CD14-positive monocyte (primary cell): ENCODE results near the gene NPEPL1. TPM values are rescaled to one million over a fixed set of nuclear protein-coding genes. Genes with fewer than 3 reads are reported as not detected.

Source experiments
- DNase-seq, 3 donors: peaks; one replicate each; pipeline ENCODE4 v3.0.0-alpha.2; 2011 to 2022
- H2AFZ ChIP-seq: 2 replicates; pipeline ENCODE4 v1.6.0; 2012; ENCODE audit warnings: mild to moderate bottlenecking, low read depth, low read length, inconsistent platforms; ENCODE audit not compliant: insufficient read depth, poor library complexity, severe bottlenecking
- H3K27ac ChIP-seq, 2 donors: 1 replicate in 1 of 2; 2 replicates in 1 of 2; pipeline ENCODE4 v1.5.1; 2012 to 2013; ENCODE audit warnings: low read length in 2 of 2, control low read depth in 1 of 2, inconsistent platforms in 1 of 2, low read depth in 1 of 2, mild to moderate bottlenecking in 1 of 2
- H3K27me3 ChIP-seq, 2 donors: one replicate each; pipeline versions ENCODE4 v1.6.0 to v1.6.1; 2011 to 2013; ENCODE audit warnings: low read length in 2 of 2; ENCODE audit not compliant: control insufficient read depth in 2 of 2, insufficient read depth in 2 of 2
- H3K36me3 ChIP-seq, 2 donors: replicated peaks in 1 of 2; 1 replicate in 1 of 2; 2 replicates in 1 of 2; pipeline versions ENCODE4 v1.5.1 to v1.6.1; 2012 to 2013; ENCODE audit warnings: low read length in 2 of 2, control low read depth in 1 of 2, inconsistent platforms in 1 of 2, mild to moderate bottlenecking in 1 of 2; ENCODE audit not compliant: insufficient read depth in 2 of 2, control insufficient read depth in 1 of 2
- H3K4me1 ChIP-seq, 2 donors: 1 replicate in 1 of 2; 2 replicates in 1 of 2; pipeline versions ENCODE4 v1.5.1 to v1.6.1; 2012 to 2013; ENCODE audit warnings: low read length in 2 of 2, control low read depth in 1 of 2, inconsistent platforms in 1 of 2, mild to moderate bottlenecking in 1 of 2, moderate library complexity in 1 of 2; ENCODE audit not compliant: insufficient read depth in 2 of 2, control insufficient read depth in 1 of 2
- H3K4me2 ChIP-seq: replicated peaks from 2 replicates; pipeline ENCODE3; 2012; ENCODE audit warnings: low read length, moderate library complexity, mild to moderate bottlenecking; ENCODE audit not compliant: poor library complexity, severe bottlenecking; ENCODE audit errors: extremely low read depth
- H3K4me3 ChIP-seq, 3 experiments: fragments of 200-600 bp in 1 of 3; sonication (generic) in 1 of 3; replicated peaks in 1 of 3; 1 replicate in 2 of 3; 2 replicates in 1 of 3; pipeline ENCODE4 v1.5.1; 2011 to 2013; ENCODE audit warnings: low read length in 3 of 3, mild to moderate bottlenecking in 3 of 3, control low read depth in 2 of 3, low read depth in 2 of 3, inconsistent platforms in 1 of 3, moderate library complexity in 1 of 3
- H3K79me2 ChIP-seq: 2 replicates; pipeline ENCODE4 v1.6.0; 2012; ENCODE audit warnings: mild to moderate bottlenecking, control low read depth, inconsistent platforms, low read length, moderate library complexity; ENCODE audit not compliant: insufficient read depth
- H3K9ac ChIP-seq: 2 replicates; pipeline ENCODE4 v1.6.0; 2017; ENCODE audit warnings: low read length, mild to moderate bottlenecking; ENCODE audit not compliant: insufficient read depth, poor library complexity, severe bottlenecking
- H3K9me3 ChIP-seq, 2 donors: replicated peaks in 1 of 2; 1 replicate in 1 of 2; 2 replicates in 1 of 2; pipeline versions ENCODE4 v1.5.1 to v1.6.1; 2012 to 2013; ENCODE audit warnings: low read length in 2 of 2, control low read depth in 1 of 2; ENCODE audit not compliant: control insufficient read depth in 1 of 2, insufficient read depth in 1 of 2
- H4K20me1 ChIP-seq: 2 replicates; pipeline ENCODE4 v1.6.0; 2012; ENCODE audit warnings: mild to moderate bottlenecking, low read length, control low read depth, moderate library complexity; ENCODE audit not compliant: insufficient read depth
- H3K27ac Mint-ChIP-seq, 7 donors: one replicate each; pipeline ENCODE4 v1.8.0; 2020; ENCODE audit warnings: mild to moderate bottlenecking in 7 of 7, mixed read lengths in 7 of 7, moderate library complexity in 6 of 7, inconsistent platforms in 2 of 7
- H3K27me3 Mint-ChIP-seq, 3 donors: one replicate each; pipeline ENCODE4 v1.8.0; 2021 to 2022; ENCODE audit warnings: low read depth in 3 of 3, mild to moderate bottlenecking in 3 of 3, mixed read lengths in 3 of 3, moderate library complexity in 3 of 3, inconsistent platforms in 1 of 3
- H3K36me3 Mint-ChIP-seq, 2 donors: one replicate each; pipeline ENCODE4 v1.8.0; 2020; ENCODE audit warnings: mixed read lengths in 2 of 2, inconsistent platforms in 1 of 2, mild to moderate bottlenecking in 1 of 2
- H3K4me1 Mint-ChIP-seq: one replicate; pipeline ENCODE4 v1.8.0; 2020; ENCODE audit warnings: mild to moderate bottlenecking, mixed read lengths
- H3K4me3 Mint-ChIP-seq, 2 donors: one replicate each; pipeline ENCODE4 v1.8.0; 2020; ENCODE audit warnings: mild to moderate bottlenecking in 2 of 2, mixed read lengths in 2 of 2, moderate library complexity in 1 of 2
- H3K9me3 Mint-ChIP-seq, 7 donors: one replicate each; pipeline ENCODE4 v1.8.0; 2020 to 2022; ENCODE audit warnings: mixed read lengths in 7 of 7, mild to moderate bottlenecking in 6 of 7, moderate library complexity in 6 of 7, inconsistent platforms in 2 of 7
- WGBS: methylation state at CpG from one replicate; pipeline ENCODE4 v1.1.5; 2013; ENCODE audit warnings: missing lambda C conversion rate; ENCODE audit not compliant: insufficient coverage; 5-methylcytosine and 5-hydroxymethylcytosine counted together
- intact Hi-C, 2 donors: fragments of 100-400 bp; cut with micrococcal nuclease; formaldehyde crosslinking; loops; one replicate each; pipeline versions ENCODE4 v1.15.0 to v1.15.1; 2023
- polyA plus RNA-seq, 3 donors: library from polyadenylated mRNA; depleted of rRNA in 1 of 3; unstranded in 2 of 3; stranded (reverse) in 1 of 3; fragments of 300-500 nt in 2 of 3; fragments of >200 nt in 1 of 3; fragmentation: Illumina TruSeq in 2 of 3; gene quantifications; 1 replicate in 2 of 3; 2 replicates in 1 of 3; pipeline ENCODE4 v1.2.3, GENCODE V29; 2012 to 2021
- TF ChIP-seq, protein P1 (sequence below): fragments of 200-600 bp; IDR thresholded peaks from one replicate; pipeline ENCODE4 v1.8.0; 2022; ENCODE audit warnings: antibody characterized with exemption, mild to moderate bottlenecking

NPEPL1 gene
- polyA plus RNA-seq, 3 donors: 37.6 to 109 (median 39.6) TPM

DNA sequence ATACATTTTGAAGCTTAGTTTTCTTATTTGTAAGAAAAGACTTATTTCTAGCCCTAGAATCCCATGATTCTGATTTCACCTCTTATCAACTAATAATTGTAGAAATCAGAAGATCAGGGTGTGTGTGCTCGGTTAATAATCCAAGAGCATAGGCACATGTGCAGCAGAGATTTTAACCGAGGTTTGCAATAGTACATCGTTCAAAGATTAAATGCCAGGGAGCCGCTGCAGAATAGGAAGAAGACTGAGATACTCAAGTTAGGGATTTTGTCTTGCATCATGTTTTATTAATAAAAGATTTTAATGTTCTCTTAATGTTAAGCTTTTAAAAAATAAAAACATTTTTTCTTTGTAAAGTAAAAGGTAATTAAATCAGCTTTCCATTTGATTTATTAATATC lies 34.6 kb upstream of the NPEPL1 start:
- Mint-ChIP-seq H3K4me1 (peaks cover 38% of the 10 kb centered on the region), H3K27me3 (no peaks in the 10 kb centered on the region), H3K27ac (no peak overlapping the region), H3K4me3 (no peak overlapping the region), H3K9me3 (no peaks in the 10 kb centered on the region), H3K36me3 (peaks cover 33 to 46% of the 10 kb centered on the region in 2 donors)
- no peak for DNase-seq
- no peak overlapping the region for H3K9ac ChIP-seq
- no peaks in the 10 kb centered on the region for H3K9me3 ChIP-seq
- TF ChIP-seq, protein P1, sequence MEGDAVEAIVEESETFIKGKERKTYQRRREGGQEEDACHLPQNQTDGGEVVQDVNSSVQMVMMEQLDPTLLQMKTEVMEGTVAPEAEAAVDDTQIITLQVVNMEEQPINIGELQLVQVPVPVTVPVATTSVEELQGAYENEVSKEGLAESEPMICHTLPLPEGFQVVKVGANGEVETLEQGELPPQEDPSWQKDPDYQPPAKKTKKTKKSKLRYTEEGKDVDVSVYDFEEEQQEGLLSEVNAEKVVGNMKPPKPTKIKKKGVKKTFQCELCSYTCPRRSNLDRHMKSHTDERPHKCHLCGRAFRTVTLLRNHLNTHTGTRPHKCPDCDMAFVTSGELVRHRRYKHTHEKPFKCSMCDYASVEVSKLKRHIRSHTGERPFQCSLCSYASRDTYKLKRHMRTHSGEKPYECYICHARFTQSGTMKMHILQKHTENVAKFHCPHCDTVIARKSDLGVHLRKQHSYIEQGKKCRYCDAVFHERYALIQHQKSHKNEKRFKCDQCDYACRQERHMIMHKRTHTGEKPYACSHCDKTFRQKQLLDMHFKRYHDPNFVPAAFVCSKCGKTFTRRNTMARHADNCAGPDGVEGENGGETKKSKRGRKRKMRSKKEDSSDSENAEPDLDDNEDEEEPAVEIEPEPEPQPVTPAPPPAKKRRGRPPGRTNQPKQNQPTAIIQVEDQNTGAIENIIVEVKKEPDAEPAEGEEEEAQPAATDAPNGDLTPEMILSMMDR: no peak
- peaks cover 7 to 11% of the 10 kb centered on the region in 2 donors for H3K4me1 ChIP-seq
- H3K36me3 ChIP-seq: peaks cover 22 to 64% of the 10 kb centered on the region in 2 donors
- H3K4me3 ChIP-seq: no peak overlapping the region
- WGBS: no CpG with 5 or more reads among the region's 4 CpGs
- no peak overlapping the region for H2AFZ ChIP-seq
- H4K20me1 ChIP-seq: peaks cover 80% of the 10 kb centered on the region
- peak overlapping the region in 1 of 2 donors; percentile 40 for H3K27ac ChIP-seq
- intact Hi-C loops: loop anchor here (10.0 kb wide), 3 partner anchors 237 to 387 kb away; partner anchors contain the start of gene PRELID3B (in 1 of the 2)
- H3K79me2 ChIP-seq: peaks cover 100% of the 10 kb centered on the region
- no peaks in the 10 kb centered on the region for H3K27me3 ChIP-seq
- H3K4me2 ChIP-seq: no peak overlapping the region

DNA sequence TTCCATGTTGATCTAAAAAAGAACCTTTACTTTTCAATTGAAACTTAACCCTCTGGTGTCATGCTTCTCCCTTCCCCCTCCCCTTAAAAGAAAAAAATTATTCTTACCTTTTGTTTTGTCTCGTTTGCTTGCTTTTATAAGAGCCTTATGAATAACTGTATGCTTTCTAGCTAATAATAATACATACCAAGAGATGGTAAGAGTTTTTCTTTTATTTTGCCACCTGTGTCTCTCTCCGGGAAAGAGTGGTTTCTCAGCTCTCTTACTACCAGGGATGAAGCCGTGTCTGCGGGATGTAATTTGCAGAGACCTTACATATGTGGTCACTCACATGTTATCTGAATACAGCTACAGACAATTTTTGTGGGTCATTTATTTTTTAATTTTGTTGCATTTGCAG lies 33.8 kb upstream of the NPEPL1 start:
- DNase-seq: no peak
- intact Hi-C loops: loop anchor here (10.0 kb wide), 3 partner anchors 236 to 386 kb away; partner anchors contain the start of gene PRELID3B (in 1 of the 2)
- H4K20me1 ChIP-seq: peaks cover 88% of the 10 kb centered on the region
- no CpG with 5 or more reads among the region's 4 CpGs for WGBS
- Mint-ChIP-seq H3K36me3 (peaks cover 38 to 52% of the 10 kb centered on the region in 2 donors), H3K4me1 (peaks cover 34% of the 10 kb centered on the region), H3K9me3 (no peaks in the 10 kb centered on the region), H3K27me3 (no peaks in the 10 kb centered on the region), H3K27ac (peak overlapping the region in 2 of 7 donors; percentile 15 to 22), H3K4me3 (no peak overlapping the region)
- no peak overlapping the region for H2AFZ ChIP-seq
- H3K4me1 ChIP-seq: peaks cover 3% of the 10 kb centered on the region in 2 donors
- no peaks in the 10 kb centered on the region for H3K9me3 ChIP-seq
- no peak overlapping the region for H3K4me2 ChIP-seq
- no peak overlapping the region for H3K27ac ChIP-seq
- H3K9ac ChIP-seq: no peak overlapping the region
- H3K27me3 ChIP-seq: no peaks in the 10 kb centered on the region
- H3K4me3 ChIP-seq: no peak overlapping the region
- TF ChIP-seq, protein P1: no peak
- peaks cover 100% of the 10 kb centered on the region for H3K79me2 ChIP-seq
- H3K36me3 ChIP-seq: peaks cover 28 to 71% of the 10 kb centered on the region in 2 donors
